HG03520 (cell line): Measurements from ENCODE around the gene WASHC1.
"Not testable (repeated sequence)": the region's sequence is repeated elsewhere in the genome, so short reads cannot be mapped to it uniquely, and the experiment has no call there.

Experiments
- ATAC-seq: cut with Tn5 transposase; IDR thresholded peaks from one replicate; pipeline ENCODE4 v1.9.1; 2021; ENCODE audit warnings: mild to moderate bottlenecking, moderate library complexity; ENCODE audit not compliant: unreplicated experiment

Gene WASHC1

DNA sequence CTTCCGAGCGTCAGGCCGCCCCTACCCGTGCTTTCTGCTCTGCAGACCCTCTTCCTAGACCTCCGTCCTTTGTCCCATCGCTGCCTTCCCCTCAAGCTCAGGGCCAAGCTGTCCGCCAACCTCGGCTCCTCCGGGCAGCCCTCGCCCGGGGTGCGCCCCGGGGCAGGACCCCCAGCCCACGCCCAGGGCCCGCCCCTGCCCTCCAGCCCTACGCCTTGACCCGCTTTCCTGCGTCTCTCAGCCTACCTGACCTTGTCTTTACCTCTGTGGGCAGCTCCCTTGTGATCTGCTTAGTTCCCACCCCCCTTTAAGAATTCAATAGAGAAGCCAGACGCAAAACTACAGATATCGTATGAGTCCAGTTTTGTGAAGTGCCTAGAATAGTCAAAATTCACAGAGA, at the start of gene WASHC1:
Gene WASHC1, minus strand, starts transcription at position 101 of the 400 bp plus-strand sequence. CDS start 4,457 bp downstream, outside the sequence.
- ATAC-seq: not testable (repeated sequence)

- ATAC-seq: not testable (repeated sequence)
Measured at GRCh38 chr9:78333-78732, 49.1 kb upstream of the WASHC1 start.

GRCh38 chr9:76389-76788, 47.1 kb upstream of the WASHC1 start:
- ATAC-seq: not testable (repeated sequence)

DNA sequence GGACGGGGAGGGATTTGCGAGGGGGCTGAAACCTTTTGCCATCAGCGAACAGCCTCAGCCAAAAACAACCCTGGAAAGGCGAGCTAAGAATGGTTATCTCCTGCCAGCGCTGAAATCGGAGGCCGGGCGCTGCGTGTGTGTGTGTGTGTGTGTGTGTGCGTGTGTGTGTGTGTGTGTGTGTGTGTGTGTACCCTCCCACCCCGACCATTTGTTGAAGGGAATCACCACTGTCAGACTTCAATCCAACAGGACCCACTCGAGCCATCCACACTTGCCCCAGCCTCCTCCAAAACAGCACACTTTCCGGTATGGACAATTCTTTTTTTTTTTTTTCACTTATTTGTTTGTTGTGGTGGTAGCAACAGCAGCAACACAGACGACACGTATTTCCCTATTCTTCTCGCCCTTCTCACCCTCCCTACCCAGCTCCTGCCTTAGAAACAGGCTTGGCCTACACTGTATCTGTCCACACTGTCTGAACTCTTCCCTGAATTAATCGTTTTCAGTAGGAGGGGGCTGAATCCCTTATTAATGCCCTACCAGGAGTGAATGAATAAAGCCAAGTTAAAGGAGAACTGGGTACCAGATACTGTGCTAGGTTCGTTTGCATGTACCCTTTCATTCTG, 44.8 kb upstream of the WASHC1 start:
- not testable (repeated sequence) for ATAC-seq

DNA sequence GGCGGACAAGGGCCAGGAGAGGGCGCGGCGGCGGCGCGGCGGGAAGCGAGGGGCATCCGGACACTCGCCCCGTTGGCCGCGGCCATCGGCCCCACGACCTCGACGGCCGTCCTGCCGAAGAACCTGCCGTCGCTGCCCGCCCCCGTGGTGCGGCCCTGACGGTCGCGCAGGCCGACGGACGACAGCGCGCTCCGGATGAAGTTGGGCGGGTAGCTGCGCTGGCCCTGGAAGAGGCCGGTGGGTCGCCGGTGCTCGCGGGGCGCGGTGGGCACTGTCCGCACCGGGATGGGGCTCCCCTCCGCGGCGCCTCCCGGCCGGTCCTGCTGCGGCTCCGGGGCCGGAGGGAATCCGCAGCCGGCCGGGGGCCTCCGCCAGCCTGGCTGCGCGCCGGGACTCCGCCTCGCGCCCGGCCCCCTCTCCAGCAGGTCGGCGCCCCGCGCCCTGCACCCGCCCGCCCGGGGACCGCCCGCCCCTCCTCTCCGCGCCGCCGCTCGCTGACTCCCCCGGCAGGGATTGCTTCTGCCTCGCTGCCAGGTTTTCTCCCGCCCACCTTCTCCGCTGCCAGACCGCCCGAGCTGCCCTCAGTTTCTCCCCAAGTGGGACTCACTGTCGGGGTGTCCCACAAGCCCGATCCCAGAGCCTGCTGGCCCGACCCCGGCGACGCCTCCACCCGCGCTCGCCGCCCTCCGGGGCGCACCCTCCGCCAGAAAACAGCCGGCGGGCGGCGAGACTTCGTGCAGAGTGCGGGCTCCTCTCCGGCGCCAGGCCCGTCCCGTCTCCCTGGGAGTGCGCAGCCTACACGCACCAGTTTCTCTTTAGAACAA, 44.0 kb upstream of the WASHC1 start:
- ATAC-seq: not testable (repeated sequence)

DNA sequence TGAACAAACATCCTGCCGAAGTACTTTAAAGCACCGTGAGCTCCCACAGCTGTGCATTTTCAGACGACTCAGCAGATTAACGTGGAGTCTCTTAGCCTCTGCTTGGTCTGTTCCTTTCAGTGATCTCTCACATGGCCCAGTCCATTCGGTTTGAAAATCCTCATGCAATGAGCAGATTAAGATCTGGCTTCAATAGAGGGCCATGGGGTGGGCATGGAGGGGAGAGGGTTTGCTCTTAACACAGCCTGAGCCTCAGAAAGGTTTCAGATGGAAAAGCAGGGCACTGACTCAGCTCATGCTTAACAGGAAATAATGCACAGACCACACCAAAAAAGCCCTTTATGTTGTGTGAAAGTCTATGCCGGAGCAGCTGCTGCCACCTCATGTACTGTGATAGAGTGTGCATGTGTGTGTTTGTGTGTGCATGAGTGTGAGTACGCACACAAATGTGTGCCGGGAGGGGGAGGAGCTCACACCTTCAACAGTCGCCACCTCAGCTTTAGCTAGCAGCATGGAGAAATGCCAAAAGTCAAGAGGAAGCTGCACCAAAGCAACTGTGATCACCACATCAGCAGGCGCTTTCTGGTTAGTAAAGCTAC, 33.9 kb upstream of the WASHC1 start:
- not testable (repeated sequence) for ATAC-seq

GRCh38 chr9:52678-53077, 23.4 kb upstream of the WASHC1 start:
- peak; percentile 46 for ATAC-seq

DNA sequence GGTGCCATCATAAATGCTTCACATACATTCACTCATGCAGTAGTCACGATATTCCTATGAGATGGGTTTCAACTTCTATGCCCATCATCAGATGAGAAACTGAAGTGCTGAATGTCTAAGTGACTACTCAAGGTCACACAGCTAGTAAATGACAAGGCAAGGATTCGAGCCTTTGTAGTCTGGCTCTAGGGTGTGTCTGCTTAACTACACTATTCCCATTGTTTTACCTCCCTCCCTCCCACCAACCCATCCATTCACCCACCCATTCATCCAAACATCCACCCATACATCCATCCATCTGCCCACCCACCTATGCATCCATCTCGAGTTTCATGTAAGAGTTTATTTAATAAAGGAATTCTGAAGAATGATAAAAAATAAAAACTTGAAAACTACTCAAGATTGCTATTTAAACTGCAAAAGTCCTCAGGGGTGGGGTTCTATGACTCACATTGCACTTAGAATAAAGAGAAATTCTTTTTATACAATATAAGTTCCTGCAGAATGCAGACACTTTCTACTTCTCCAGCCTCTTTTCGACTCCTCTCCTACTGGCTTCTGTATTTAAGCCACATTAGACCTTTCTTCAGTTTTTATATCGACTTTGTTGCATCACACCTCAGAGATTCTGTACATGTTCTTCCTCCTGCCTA, 19.1 kb upstream of the WASHC1 start:
- ATAC-seq: not testable (repeated sequence)

DNA sequence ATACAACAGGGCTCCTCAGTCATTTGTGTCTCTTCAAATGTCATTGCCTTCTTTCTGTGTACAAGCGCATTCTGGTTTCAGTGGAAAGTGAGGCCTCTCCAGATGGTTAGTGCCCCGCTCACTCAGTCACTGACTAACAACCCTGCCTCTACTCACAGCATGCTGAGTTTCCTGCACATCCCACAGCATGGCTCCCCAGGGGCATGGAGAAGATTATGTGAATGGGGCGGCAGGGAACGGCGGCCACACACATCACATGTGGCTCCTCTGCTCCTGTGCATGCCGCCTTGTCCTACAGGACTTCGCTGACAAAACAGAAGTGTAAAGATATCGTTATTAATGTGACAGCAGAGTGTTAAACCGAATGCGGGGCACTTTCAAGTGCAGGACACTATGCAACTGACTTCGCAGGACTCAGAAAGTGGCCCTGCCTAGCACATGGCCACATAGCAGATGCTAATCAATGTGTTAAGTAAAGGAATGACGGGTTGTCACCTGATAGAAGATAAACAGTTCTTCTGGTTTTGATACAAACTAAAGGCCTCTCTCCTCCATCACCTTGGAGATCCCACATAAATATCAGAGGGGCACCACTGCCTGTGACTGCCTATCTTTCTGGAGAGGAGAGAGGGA, 17.5 kb upstream of the WASHC1 start:
- not testable (repeated sequence) for ATAC-seq

DNA sequence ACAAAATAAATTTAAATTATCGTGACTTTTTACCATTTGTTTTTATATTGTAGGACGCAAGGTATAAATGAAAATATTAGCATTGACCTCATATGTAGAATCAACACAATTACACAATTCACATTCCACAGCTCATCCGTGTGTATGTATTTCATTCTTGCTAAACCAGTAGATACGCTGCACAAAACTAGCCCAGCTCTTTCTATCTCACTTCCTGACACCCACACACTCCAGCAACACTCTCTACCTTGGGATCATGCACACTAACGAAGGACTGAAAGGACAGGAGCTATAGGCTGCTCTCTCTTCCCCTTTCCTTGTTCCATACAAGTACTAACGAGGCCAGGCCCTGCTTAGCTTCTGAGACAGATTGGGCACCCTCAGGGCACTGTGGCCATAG, 16.9 kb upstream of the WASHC1 start:
- not testable (repeated sequence) for ATAC-seq

- not testable (repeated sequence) for ATAC-seq
Measured at GRCh38 chr9:45180-45878, 16.1 kb upstream of the WASHC1 start.

DNA sequence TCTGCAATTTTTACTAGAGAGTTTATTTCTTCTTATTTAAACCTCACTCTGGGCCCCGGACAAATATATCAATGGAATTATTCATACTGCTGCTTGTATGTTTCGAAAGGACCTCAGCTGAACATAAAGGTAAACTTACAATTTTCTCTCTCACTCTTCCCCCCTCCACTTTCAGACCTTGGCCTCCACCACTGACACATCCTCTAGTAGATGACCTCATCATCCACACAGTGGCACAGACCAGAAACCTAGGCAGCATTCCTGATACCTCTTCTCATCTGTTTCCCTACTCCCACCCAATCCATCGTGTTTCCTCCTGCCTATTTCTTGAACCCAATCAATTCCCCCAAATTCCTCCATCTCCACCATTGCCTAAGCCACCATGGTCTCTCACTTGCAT, 15.2 kb upstream of the WASHC1 start:
- not testable (repeated sequence) for ATAC-seq

GRCh38 chr9:43636-44035, 14.4 kb upstream of the WASHC1 start:
- not testable (repeated sequence) for ATAC-seq

- ATAC-seq: not testable (repeated sequence)
Measured at GRCh38 chr9:43116-43515, 13.9 kb upstream of the WASHC1 start.

DNA sequence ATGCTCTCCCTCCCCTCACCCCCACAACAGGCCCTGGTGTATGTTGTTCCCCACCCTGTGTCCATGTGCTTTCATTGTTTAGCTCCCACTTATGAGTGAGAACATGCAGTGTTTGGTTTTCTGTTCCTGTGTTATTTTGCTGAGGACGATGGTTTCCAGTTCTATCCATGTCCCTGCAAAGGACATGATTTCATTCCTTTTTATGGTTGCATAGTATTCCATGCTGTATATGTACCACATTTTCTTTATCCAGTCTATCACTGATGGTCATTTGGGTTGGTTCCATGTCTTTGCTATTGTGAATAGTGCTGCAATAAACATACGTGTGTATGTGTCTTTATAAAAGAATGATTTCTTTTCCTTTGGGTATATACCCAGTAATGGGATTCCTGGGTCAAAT, 12.6 kb upstream of the WASHC1 start:
- ATAC-seq: not testable (repeated sequence)

DNA sequence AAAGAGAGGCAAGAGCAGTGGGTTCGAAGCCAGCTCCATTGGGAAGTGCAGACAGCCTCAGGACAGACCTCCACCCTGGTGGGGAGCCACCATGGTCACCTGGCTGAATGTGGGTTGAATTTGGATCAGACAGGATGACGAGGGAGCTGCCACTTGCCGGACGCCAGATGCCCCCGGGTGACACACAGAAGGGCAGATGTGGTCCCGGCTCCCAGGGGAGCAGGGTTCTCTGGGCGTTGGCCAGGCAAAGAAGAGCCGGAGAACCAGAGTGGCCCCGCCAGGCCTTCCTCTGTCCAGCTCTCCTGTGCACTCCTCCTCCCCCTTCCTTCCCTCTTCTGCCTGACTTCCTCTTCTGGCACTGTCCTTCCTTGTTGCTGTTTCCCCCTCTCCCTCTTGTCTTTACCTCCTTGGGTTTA, 12.0 kb upstream of the WASHC1 start:
- ATAC-seq: not testable (repeated sequence)

DNA sequence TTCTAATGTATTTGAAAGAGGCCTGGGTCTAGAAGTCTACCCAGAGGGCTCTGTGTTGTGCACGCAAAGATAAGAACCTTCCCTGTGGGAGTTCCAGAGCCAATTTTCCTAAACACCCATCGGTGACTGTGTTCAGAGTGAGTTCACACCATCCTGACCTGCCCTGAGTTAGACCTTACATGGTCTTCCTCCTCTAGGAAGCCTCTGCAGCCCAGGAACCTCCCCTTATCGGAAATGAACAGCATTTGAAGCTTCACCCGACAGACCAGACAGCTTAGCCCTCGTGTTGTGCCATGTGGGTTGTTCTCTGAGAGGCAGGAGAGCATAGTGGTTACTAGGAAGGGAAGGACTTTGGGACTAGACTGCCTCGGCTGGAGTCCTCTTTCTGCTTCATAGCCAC, 3.1 kb upstream of the WASHC1 start:
- ATAC-seq: not testable (repeated sequence)

DNA sequence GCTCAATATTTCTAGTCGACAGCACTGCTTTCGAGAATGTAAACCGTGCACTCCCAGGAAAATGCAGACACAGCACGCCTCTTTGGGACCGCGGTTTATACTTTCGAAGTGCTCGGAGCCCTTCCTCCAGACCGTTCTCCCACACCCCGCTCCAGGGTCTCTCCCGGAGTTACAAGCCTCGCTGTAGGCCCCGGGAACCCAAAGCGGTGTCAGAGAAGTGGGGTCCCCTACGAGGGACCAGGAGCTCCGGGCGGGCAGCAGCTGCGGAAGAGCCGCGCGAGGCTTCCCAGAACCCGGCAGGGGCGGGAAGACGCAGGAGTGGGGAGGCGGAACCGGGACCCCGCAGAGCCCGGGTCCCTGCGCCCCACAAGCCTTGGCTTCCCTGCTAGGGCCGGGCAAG, 481 bp downstream of the WASHC1 start:
- ATAC-seq: not testable (repeated sequence)

DNA sequence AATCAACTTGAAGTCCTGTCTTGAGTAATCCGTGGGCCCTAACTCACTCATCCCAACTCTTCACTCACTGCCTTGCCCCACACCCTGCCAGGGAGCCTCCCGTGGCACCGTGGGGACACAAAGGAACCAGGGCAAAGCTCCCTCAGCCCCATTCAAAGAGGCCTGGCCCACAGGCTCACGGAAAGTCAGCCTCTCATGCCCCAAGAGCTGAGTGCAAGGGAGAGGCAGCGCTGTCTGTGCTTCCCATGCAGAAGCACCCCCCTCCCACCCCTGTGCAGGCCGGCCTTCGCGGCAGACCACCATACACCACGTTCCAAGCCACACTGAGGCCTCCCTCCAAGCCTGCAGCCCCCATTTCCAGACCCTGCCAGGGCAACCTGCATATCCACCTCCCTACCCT, 7.6 kb downstream of the WASHC1 start:
- ATAC-seq: not testable (repeated sequence)

GRCh38 chr9:16875-17274, 12.4 kb downstream of the WASHC1 start:
- ATAC-seq: not testable (repeated sequence)
